Naive thymus-derived CD4-positive, alpha-beta T cell (primary cell): ENCODE results near the gene B3GALNT2. TPM values are rescaled to one million over a fixed set of nuclear protein-coding genes. Genes with fewer than 3 reads are reported as not detected.

Source experiments
- ATAC-seq: fragments of 150-1000 bp; cut with Tn5 transposase; 2 replicates; pipeline ENCODE4 v1.10.0; 2021; ENCODE audit warnings: mild to moderate bottlenecking, moderate library complexity
- CTCF ChIA-PET: fragments of 350-600 bp; sonication (Branson Sonifier 250); formaldehyde crosslinking; loops from one replicate; lab custom pipeline; 2021; ENCODE audit warnings: antibody characterized with exemption; lab: Charles Lee
- POLR2A ChIA-PET: fragments of 350-600 bp; sonication (Branson Sonifier 250); formaldehyde crosslinking; loops from one replicate; lab custom pipeline; 2021; ENCODE audit warnings: antibody characterized with exemption, inconsistent platforms; lab: Charles Lee
- DNase-seq, 9 donors: peaks; one replicate each; pipeline versions ENCODE4 v3.0.0 to v3.0.0-alpha.2; 2020 to 2022; ENCODE audit warnings: mixed read lengths in 1 of 9
- H3K27ac ChIP-seq: one replicate; pipeline ENCODE4 v1.7.0; 2013; ENCODE audit warnings: mild to moderate bottlenecking, low read depth, low read length, moderate library complexity
- H3K27me3 ChIP-seq, 2 donors: one replicate each; pipeline ENCODE4 v1.7.0; 2013; ENCODE audit warnings: low read length in 2 of 2, mild to moderate bottlenecking in 2 of 2, moderate library complexity in 2 of 2; ENCODE audit not compliant: control insufficient read depth in 2 of 2, insufficient read depth in 2 of 2
- H3K36me3 ChIP-seq, 3 experiments: 1 replicate in 2 of 3; 2 replicates in 1 of 3; pipeline ENCODE4 v1.7.0; 2013; ENCODE audit warnings: low read length in 3 of 3, mild to moderate bottlenecking in 3 of 3, moderate library complexity in 1 of 3; ENCODE audit not compliant: insufficient read depth in 3 of 3, control insufficient read depth in 2 of 3
- H3K4me1 ChIP-seq, 2 donors: one replicate each; pipeline ENCODE4 v1.7.0; 2013; ENCODE audit warnings: low read length in 2 of 2, mild to moderate bottlenecking in 2 of 2, moderate library complexity in 1 of 2; ENCODE audit not compliant: control insufficient read depth in 2 of 2, insufficient read depth in 2 of 2
- H3K4me3 ChIP-seq: 2 replicates; pipeline ENCODE4 v1.7.0; 2013; ENCODE audit warnings: mild to moderate bottlenecking, low read length
- H3K9me3 ChIP-seq, 3 experiments: 1 replicate in 2 of 3; 2 replicates in 1 of 3; pipeline ENCODE4 v1.7.0; 2013; ENCODE audit warnings: low read length in 3 of 3; ENCODE audit not compliant: control insufficient read depth in 2 of 3
- H3K27ac Mint-ChIP-seq, 9 donors: one replicate each; pipeline ENCODE4 v1.8.0; 2020 to 2022; ENCODE audit warnings: mixed read lengths in 9 of 9, mild to moderate bottlenecking in 8 of 9, moderate library complexity in 5 of 9, inconsistent platforms in 2 of 9
- H3K27me3 Mint-ChIP-seq, 5 donors: one replicate each; pipeline ENCODE4 v1.8.0; 2021 to 2022; ENCODE audit warnings: mixed read lengths in 5 of 5, mild to moderate bottlenecking in 1 of 5
- H3K36me3 Mint-ChIP-seq, 5 donors: one replicate each; pipeline ENCODE4 v1.8.0; 2020 to 2022; ENCODE audit warnings: mixed read lengths in 5 of 5, mild to moderate bottlenecking in 3 of 5, inconsistent platforms in 1 of 5
- H3K4me1 Mint-ChIP-seq, 7 donors: one replicate each; pipeline ENCODE4 v1.8.0; 2020 to 2022; ENCODE audit warnings: mixed read lengths in 7 of 7, mild to moderate bottlenecking in 3 of 7, inconsistent platforms in 1 of 7
- H3K4me3 Mint-ChIP-seq, 10 donors: one replicate each; pipeline ENCODE4 v1.8.0; 2020 to 2022; ENCODE audit warnings: mild to moderate bottlenecking in 10 of 10, mixed read lengths in 10 of 10, moderate library complexity in 6 of 10, inconsistent platforms in 2 of 10
- H3K9me3 Mint-ChIP-seq, 11 donors: one replicate each; pipeline ENCODE4 v1.8.0; 2020 to 2022; ENCODE audit warnings: mixed read lengths in 11 of 11, mild to moderate bottlenecking in 4 of 11, inconsistent platforms in 1 of 11, moderate library complexity in 1 of 11
- intact Hi-C, 2 donors: fragments of 100-400 bp; cut with micrococcal nuclease; formaldehyde crosslinking; loops; one replicate each; pipeline ENCODE4 v1.15.1; 2023
- polyA plus RNA-seq, 2 donors: library from polyadenylated mRNA; unstranded; fragments of 300-500 nt; fragmentation: Illumina TruSeq; gene quantifications; one replicate each; pipeline ENCODE4 v1.2.3, GENCODE V29; 2021
- total RNA-seq, 6 experiments: library from RNA in 5 of 6; stranded (reverse) in 5 of 6; gene quantifications; 1 replicate in 5 of 6; 2 replicates in 1 of 6; pipeline ENCODE4 v1.2.3 and lab custom pipeline; 2021 to 2026

The B3GALNT2 gene
- total and polyA plus RNA-seq, 7 experiments from 2014 or later, result 4.3 to 10.1 (median 6.6) TPM

DNA sequence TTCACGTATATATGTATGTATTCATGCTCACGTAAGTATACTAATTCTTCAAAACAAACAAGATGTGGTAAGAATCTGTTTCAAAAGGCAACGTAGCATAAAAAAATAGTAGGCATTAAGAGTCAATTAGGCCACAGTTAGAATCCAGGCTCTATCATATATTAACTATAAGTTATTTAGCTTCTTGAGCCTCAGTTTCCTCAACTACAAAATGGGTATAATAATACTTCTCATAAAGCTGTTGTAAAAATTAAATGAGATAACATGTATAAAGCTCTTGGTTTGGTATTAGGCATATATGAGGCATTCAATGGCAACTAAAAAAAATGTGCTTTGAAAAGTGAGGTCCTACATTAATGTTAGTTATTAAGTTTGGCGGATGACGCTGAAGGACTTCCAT is 9.2 kb downstream of the B3GALNT2 start:
- no peak for ATAC-seq
- Histone ChIP-seq H3K9me3 (no peaks in the 10 kb centered on the region), H3K36me3 (peaks cover 0 to 8% (median 3%) of the 10 kb centered on the region in 3 experiments), H3K27ac (no peak overlapping the region), H3K27me3 (no peaks in the 10 kb centered on the region), H3K4me3 (no peak overlapping the region), H3K4me1 (peaks cover 0 to 6% of the 10 kb centered on the region in 2 donors)
- peaks cover 9 to 16% (median 11%) of the 10 kb centered on the region in 7 donors for H3K4me1 Mint-ChIP-seq
- no peak overlapping the region for H3K4me3 Mint-ChIP-seq
- H3K27me3 Mint-ChIP-seq, result no peaks in the 10 kb centered on the region
- H3K27ac Mint-ChIP-seq, result no peak overlapping the region
- no peaks in the 10 kb centered on the region for H3K9me3 Mint-ChIP-seq
- CTCF ChIA-PET, result interaction anchor here (1.0 kb wide), 1 partner anchor 9 kb away, joined by 4 read pairs; no protein-coding TSS in a partner anchor
- POLR2A ChIA-PET, result no interaction called here
- peaks cover 9 to 31% (median 12%) of the 10 kb centered on the region in 5 donors for H3K36me3 Mint-ChIP-seq
- intact Hi-C loops, result no loop called here
- no peak for DNase-seq

GRCh38 chr1:235494531-235494930 is 9.7 kb downstream of the B3GALNT2 start:
- POLR2A ChIA-PET, result no interaction called here
- Histone ChIP-seq H3K4me3 (no peak overlapping the region), H3K27me3 (no peaks in the 10 kb centered on the region), H3K27ac (no peak overlapping the region), H3K36me3 (peaks cover 0 to 8% (median 3%) of the 10 kb centered on the region in 3 experiments), H3K9me3 (no peaks in the 10 kb centered on the region), H3K4me1 (peaks cover 0 to 6% of the 10 kb centered on the region in 2 donors)
- ATAC-seq (no peak), DNase-seq (no peak)
- Mint-ChIP-seq H3K27ac (no peak overlapping the region), H3K27me3 (no peaks in the 10 kb centered on the region), H3K9me3 (no peaks in the 10 kb centered on the region), H3K4me1 (peaks cover 9 to 18% (median 12%) of the 10 kb centered on the region in 7 donors), H3K36me3 (peaks cover 9 to 31% (median 17%) of the 10 kb centered on the region in 5 donors), H3K4me3 (no peak overlapping the region)
- intact Hi-C loops, result no loop called here
- CTCF ChIA-PET, result interaction anchor here (1.0 kb wide), 1 partner anchor 9 kb away, joined by 4 read pairs; no protein-coding TSS in a partner anchor

GRCh38 chr1:235491644-235492043 is 12.6 kb downstream of the B3GALNT2 start:
- DNase-seq (no peak), ATAC-seq (no peak)
- peaks cover 9 to 19% (median 10%) of the 10 kb centered on the region in 7 donors for H3K4me1 Mint-ChIP-seq
- H3K4me3 Mint-ChIP-seq, result no peak overlapping the region
- Histone ChIP-seq H3K9me3 (no peaks in the 10 kb centered on the region), H3K4me1 (peaks cover 0 to 6% of the 10 kb centered on the region in 2 donors), H3K4me3 (no peak overlapping the region), H3K27me3 (no peaks in the 10 kb centered on the region), H3K36me3 (peaks cover 0 to 8% (median 3%) of the 10 kb centered on the region in 3 experiments), H3K27ac (no peak overlapping the region)
- ChIA-PET CTCF (no interaction called here), POLR2A (interaction anchor here (0.7 kb wide), 1 partner anchor 549 kb away, joined by 4 read pairs; no protein-coding TSS in a partner anchor)
- H3K27me3 Mint-ChIP-seq, result no peaks in the 10 kb centered on the region
- H3K9me3 Mint-ChIP-seq, result no peaks in the 10 kb centered on the region
- intact Hi-C loops, result loop anchor here in 1 of 2 donors (1.0 kb wide), 1 partner anchor 13 kb away; the partner anchor contains the start of gene B3GALNT2
- peaks cover 9 to 35% (median 21%) of the 10 kb centered on the region in 5 donors for H3K36me3 Mint-ChIP-seq
- H3K27ac Mint-ChIP-seq, result peak overlapping the region in 1 of 9 donors; percentile 13

DNA sequence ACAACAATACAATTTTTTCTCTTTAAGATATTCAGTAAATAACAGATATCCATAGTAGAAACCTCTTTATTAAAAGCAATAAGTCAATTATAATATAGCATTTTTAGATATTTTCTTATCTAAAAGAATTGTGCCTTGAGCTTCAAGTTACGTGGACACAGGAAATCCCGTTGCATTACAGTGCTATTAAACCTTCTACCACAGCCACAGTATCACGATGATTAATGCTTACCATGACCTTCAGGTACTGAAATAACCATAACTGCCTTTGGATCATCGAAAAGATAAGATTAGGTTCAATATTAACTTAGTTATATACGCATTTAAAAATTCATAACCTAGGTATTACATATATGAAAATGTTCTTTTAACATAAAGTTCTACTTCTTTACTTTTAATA is 17.9 kb downstream of the B3GALNT2 start:
- intact Hi-C loops, result no loop called here
- Mint-ChIP-seq H3K4me1 (peaks cover 0 to 7% (median 0%) of the 10 kb centered on the region in 7 donors), H3K36me3 (peaks cover 17 to 36% (median 35%) of the 10 kb centered on the region in 5 donors), H3K4me3 (no peak overlapping the region), H3K27ac (no peak overlapping the region), H3K9me3 (peaks cover 0 to 13% (median 0%) of the 10 kb centered on the region in 11 donors), H3K27me3 (no peaks in the 10 kb centered on the region)
- Histone ChIP-seq H3K4me3 (no peak overlapping the region), H3K4me1 (no peaks in the 10 kb centered on the region), H3K27me3 (no peaks in the 10 kb centered on the region), H3K36me3 (peaks cover 0 to 4% (median 0%) of the 10 kb centered on the region in 3 experiments), H3K9me3 (no peaks in the 10 kb centered on the region), H3K27ac (no peak overlapping the region)
- POLR2A ChIA-PET, result no interaction called here
- CTCF ChIA-PET, result no interaction called here
- no peak for DNase-seq
- no peak for ATAC-seq

- CTCF ChIA-PET, result no interaction called here
- Histone ChIP-seq H3K9me3 (no peaks in the 10 kb centered on the region), H3K36me3 (peaks cover 0 to 4% (median 0%) of the 10 kb centered on the region in 3 experiments), H3K4me3 (no peak overlapping the region), H3K27ac (no peak overlapping the region), H3K4me1 (no peaks in the 10 kb centered on the region), H3K27me3 (no peaks in the 10 kb centered on the region)
- H3K4me3 Mint-ChIP-seq, result no peak overlapping the region
- H3K4me1 Mint-ChIP-seq, result peaks cover 0 to 7% (median 0%) of the 10 kb centered on the region in 7 donors
- POLR2A ChIA-PET, result no interaction called here
- H3K36me3 Mint-ChIP-seq, result peaks cover 17 to 40% (median 38%) of the 10 kb centered on the region in 5 donors
- no peak for DNase-seq
- intact Hi-C loops, result no loop called here
- H3K27me3 Mint-ChIP-seq, result no peaks in the 10 kb centered on the region
- ATAC-seq, result no peak
- H3K9me3 Mint-ChIP-seq, result peaks cover 0 to 13% (median 0%) of the 10 kb centered on the region in 11 donors
- no peak overlapping the region for H3K27ac Mint-ChIP-seq
These were observed 18.7 kb downstream of the B3GALNT2 start for GRCh38 chr1:235485558-235485957.

GRCh38 chr1:235483090-235483489 is 21.2 kb downstream of the B3GALNT2 start:
- CTCF ChIA-PET, result no interaction called here

GRCh38 chr1:235473806-235474205 is 30.4 kb downstream of the B3GALNT2 start:
- H3K36me3 Mint-ChIP-seq, result peaks cover 3 to 22% (median 6%) of the 10 kb centered on the region in 5 donors
- ATAC-seq, result no peak
- CTCF ChIA-PET, result no interaction called here
- H3K4me3 ChIP-seq, result no peak overlapping the region
- POLR2A ChIA-PET, result no interaction called here
- no peaks in the 10 kb centered on the region for H3K4me1 ChIP-seq
- H3K4me3 Mint-ChIP-seq, result no peak overlapping the region
- no peaks in the 10 kb centered on the region for H3K36me3 ChIP-seq
- no peaks in the 10 kb centered on the region for H3K9me3 ChIP-seq
- H3K27me3 ChIP-seq, result no peaks in the 10 kb centered on the region
- DNase-seq, result no peak
- no peaks in the 10 kb centered on the region for H3K9me3 Mint-ChIP-seq
- H3K27ac Mint-ChIP-seq, result no peak overlapping the region
- no peaks in the 10 kb centered on the region for H3K27me3 Mint-ChIP-seq
- intact Hi-C loops, result no loop called here
- H3K4me1 Mint-ChIP-seq, result no peaks in the 10 kb centered on the region
- no peak overlapping the region for H3K27ac ChIP-seq

More at GRCh38 chr1:235483090-235483489, 21.2 kb downstream of the B3GALNT2 start:
- H3K27me3 ChIP-seq, result no peaks in the 10 kb centered on the region
- no peak overlapping the region for H3K4me3 ChIP-seq
- H3K36me3 Mint-ChIP-seq, result peaks cover 17 to 51% (median 38%) of the 10 kb centered on the region in 5 donors
- H3K27ac Mint-ChIP-seq, result no peak overlapping the region
- POLR2A ChIA-PET, result no interaction called here
- no peak for ATAC-seq
- H3K9me3 Mint-ChIP-seq, result peaks cover 0 to 13% (median 0%) of the 10 kb centered on the region in 11 donors
- H3K36me3 ChIP-seq, result peaks cover 0 to 17% (median 0%) of the 10 kb centered on the region in 3 experiments
- no peaks in the 10 kb centered on the region for H3K4me1 ChIP-seq
- H3K4me1 Mint-ChIP-seq, result no peaks in the 10 kb centered on the region
- no peak for DNase-seq
- no peaks in the 10 kb centered on the region for H3K9me3 ChIP-seq
- no peak overlapping the region for H3K4me3 Mint-ChIP-seq
- H3K27me3 Mint-ChIP-seq, result no peaks in the 10 kb centered on the region
- no peak overlapping the region for H3K27ac ChIP-seq
- intact Hi-C loops, result no loop called here
